GM19239 (cell line): Measurements from ENCODE around the gene RPA3.
A peak's percentile ranks its signal among the peaks of the same experiment; 100 is the strongest.

ENCODE experiments used
- DNase-seq: peaks from one replicate; pipeline ENCODE4 v3.0.0; 2011; ENCODE audit warnings: low spot score; ENCODE audit not compliant: insufficient read length
- FAIRE-seq: peaks from 2 replicates; lab custom pipeline; 2011; peaks lifted over from hg19 to GRCh38; lab: Jason Lieb, UNC

RPA3 gene

DNA sequence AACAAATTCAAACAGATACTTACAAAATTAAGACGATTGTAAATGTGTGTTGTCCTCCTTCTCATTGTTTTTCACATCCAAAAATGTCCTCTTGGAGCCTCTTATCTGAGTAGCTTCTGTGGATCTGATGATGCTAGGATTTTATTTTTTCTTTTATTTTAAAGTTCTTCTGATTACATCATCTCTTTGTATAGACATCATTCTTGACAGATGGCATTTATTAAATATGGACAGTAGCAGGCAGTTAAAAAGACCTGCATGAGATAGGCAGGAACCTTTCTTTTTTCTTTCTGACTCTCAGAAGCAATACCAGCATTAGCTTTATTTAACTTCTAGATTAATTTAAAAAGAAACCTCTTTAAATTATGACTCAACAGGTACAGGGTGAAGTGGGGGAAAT lies at the start of gene RPA3:
Gene RPA3 (minus strand): TSS at position 116 of the 400 bp plus-strand sequence. CDS start 78,189 bp downstream, outside the sequence.
- DNase-seq (no peak), FAIRE-seq (peak; percentile 78)

- FAIRE-seq: no peak
- DNase-seq: no peak
Observed at GRCh38 chr7:7766671-7767070, 48.3 kb upstream of the RPA3 start.

DNA sequence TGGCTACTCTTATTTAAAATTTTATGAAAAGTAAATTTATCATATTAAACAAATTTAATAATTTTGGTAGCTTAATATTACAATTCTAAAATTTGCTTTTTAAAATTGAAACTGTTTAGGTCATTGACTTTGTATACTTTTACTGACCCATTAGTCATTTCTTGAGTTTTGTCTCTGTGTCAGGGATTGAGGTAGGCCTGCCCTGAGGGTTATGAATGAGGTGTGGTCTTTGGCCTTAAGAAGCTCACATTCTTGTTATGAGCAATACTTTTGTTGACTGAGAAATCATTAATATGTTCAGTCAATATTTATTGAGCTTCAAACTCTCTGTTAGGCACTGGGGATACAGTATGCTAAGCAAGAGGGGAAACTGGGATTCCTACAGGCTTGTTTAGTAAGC lies 47.0 kb upstream of the RPA3 start:
- FAIRE-seq: no peak
- DNase-seq: no peak

DNA sequence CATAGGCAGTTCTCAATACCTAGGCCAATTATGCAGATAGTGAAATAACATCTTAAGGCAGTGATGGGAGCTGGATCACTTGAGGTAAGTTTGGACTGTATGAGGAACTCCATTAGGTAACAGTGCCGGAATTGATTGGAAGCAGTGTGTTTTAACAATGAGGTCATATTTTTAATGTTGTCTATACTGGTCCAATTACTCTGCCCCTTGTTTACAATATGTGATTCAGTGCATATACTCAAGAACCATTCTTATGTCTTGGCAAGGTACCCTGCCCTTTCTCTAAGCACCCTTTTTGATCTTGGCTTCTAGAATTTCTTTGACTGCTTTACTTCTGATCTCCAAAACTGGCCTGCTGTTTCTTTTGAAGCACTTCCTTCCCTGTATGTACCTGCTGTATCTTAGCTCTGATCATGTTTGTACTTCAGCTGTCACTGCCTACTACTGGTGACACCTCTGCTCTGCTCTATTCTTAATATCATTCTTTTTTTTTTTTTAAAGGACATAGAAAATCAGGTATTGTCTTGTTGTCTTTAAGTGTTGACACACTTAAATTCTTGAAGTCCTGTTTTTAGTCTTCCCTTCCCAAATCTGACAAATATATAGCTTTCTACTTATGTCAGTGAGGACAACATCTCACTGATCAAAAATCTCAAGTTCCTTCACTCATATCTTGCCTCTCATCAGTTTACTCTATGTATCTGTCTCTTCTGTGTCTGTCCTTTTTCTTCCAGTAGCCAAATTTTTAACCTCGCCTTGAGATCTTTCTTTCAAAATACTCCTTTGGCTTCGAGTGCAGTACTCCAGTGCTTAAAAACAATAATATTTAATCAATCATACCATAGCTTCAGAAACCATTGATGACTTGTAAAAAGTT lies 46.4 kb upstream of the RPA3 start:
- FAIRE-seq (no peak), DNase-seq (no peak)

DNA sequence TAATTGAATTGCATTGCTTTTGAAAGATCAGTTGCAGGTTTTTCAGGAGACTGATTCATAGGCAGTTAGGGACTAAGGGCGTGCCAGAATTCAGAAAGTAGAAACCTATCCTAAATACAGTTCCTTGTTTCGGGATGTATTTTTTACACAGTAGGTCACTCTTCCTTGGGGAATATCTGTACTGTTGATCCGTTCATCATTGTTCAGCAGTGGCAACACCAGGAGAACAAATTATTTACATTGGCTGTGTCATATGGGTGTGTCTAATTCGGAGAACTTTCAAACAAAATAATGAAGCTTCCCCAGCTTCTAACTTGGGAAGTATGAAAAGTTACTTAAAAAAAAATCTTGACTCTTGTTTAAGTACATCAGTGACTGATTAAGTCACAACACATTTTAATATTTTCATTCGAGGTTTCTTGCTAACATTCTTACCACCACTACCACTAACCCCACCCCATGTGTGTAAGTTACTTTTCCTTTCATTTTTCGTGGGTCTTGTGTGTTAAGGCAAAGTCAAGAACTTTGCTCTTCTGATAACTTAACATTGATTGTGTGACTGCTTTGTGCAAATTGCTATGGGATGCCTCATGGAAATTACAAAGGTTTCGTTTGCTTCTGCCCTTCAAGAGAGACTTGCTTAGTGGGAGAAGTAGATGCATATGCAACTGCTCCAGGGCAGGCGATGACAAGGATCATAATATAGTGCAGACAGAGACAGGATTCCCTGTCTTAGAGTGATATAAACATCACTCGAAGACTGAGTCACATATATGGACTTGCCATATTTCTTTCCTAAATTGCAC lies 43.8 kb upstream of the RPA3 start:
- FAIRE-seq: peak; percentile 97
- DNase-seq: no peak

GRCh38 chr7:7761340-7761973 lies 43.0 kb upstream of the RPA3 start:
- DNase-seq: no peak
- peak; percentile 88 for FAIRE-seq

DNA sequence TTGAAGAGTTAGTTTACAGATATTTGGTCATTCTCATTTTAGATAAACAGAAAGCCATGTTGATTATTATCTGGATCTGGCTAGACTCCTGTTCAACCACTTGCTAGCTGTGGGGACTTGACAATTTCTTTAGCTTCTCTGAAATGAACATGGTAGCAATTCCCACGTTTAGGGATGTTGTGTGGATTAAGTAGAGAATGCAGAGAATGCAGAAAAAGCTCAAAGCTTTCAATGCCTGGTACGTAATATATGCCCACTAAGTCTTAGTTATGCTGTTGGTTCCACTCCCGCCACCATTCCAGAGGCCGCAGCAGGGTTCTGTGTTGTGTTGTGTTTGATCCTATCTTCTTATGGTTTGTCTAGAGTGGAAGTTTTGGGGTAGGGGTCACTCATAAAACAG lies 39.2 kb upstream of the RPA3 start:
- DNase-seq: no peak
- no peak for FAIRE-seq

- DNase-seq (no peak), FAIRE-seq (no peak)
Observed at GRCh38 chr7:7756577-7756976, 38.2 kb upstream of the RPA3 start.

DNA sequence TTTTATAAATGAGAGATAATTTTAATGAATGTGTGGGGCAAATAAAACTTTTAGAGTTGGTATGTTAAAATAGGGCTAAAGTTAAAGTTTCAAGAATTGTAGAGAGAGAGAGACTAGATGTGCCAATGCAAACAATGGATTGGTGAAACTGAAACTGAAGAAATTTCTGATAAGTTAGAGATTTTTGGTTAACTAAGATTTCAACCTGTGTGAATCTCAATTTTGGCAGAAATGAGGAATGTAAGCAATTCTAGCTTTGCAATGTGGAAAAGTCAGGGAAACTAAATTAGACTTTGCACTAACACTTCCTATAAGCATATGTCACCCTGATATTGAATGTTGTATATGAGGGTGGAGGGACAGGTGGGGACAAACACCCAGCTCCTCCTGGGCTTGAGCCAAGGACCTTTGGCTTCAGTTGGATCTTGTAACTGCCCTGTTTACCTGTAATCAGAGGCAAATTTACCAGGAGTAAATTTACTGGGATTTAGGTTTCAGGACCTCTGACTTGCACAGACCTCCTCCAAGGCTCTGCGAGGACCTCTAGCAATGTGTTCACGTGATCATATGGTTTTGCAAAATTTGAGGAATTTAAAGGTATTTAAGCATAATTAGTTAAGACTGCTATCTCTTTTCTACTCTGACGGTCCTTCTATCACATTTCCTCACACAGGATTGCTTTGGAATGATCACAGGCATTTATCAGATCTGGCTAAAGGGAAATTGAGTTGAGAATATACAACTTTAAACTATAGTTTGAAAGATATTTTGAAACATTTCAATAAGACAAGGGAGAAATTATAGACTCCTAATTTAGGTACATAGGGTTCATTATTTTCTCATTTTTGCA lies 33.1 kb upstream of the RPA3 start:
- FAIRE-seq: peak; percentile 59
- no peak for DNase-seq

- DNase-seq (no peak), FAIRE-seq (peak; percentile 74)
Observed at GRCh38 chr7:7750571-7751242, 32.3 kb upstream of the RPA3 start.

GRCh38 chr7:7746458-7746857 lies 28.1 kb upstream of the RPA3 start:
- DNase-seq (no peak), FAIRE-seq (no peak)

DNA sequence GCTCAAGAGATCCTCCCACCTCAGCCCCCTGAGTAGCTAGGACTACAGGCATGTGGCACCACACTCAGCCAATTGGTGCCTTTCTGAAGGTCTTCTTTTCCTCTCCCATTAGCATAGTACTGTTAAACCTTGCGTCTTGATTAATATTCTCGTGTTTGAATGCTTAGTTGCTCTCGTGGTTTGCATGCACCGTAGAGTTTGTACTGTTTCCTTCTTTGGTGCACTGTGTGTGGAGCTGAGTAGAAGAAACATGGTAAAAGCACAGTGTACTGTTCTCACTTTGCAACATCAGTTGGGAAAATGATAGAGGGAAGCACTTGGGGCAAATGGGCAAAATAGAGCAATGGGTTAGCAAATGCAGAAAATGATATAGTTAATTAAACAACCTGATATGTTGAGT lies 27.6 kb upstream of the RPA3 start:
- FAIRE-seq: no peak
- DNase-seq: no peak

DNA sequence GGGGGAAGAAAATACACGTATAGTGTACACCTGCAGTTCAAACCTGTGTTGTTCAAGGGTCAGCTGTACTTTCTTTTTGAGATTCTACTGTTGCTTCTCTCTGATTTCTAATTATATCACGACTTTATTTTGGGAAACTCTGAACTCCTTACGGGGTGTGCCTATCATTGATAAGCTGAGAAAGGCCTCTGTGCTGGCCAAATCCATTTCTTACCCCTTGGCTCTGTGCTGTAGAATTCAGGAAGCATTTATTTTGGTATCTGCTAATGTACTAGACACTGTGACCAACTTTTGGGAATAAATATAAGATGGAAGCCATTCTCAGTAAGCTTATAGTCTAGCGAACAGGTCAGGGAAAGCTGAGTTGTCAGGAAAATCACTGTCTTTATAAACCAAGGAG lies 26.9 kb upstream of the RPA3 start:
- no peak for FAIRE-seq
- no peak for DNase-seq

DNA sequence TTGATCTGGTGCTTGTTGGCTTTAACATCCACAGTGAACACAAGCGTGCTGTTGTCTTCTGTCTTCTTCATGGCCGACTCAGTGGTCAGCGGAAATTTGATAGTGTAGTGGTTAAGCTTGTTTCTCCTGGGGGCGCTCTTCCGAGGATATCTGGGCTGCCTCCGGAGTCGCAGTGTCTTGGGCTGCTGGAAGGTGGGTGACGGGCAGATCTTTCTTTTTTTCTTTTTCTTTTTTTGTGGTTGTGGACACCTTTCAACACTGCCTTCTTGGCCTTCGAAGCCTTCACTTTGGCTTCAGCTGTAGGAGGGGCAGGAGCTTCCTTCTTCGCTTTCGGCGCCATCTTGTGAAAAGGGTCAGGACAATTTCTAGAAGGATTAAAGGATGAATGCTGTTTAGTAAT lies 23.8 kb upstream of the RPA3 start:
- FAIRE-seq (no peak), DNase-seq (no peak)

DNA sequence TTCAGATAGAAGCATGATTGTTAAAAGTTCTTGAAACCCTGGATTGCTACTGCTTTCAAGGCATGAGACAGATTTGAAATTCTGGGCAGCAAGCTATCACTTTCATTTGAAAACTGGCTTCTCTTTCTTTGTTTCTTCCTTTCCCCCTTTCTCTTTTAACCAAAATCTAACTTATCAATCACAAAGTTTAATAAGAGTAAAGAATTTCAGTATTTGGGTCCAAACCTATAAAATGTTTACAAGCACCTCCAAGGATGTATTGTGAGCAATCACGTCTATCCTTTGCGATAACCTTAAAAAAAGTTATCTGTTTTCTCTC lies 21.6 kb upstream of the RPA3 start:
- DNase-seq (no peak), FAIRE-seq (no peak)

DNA sequence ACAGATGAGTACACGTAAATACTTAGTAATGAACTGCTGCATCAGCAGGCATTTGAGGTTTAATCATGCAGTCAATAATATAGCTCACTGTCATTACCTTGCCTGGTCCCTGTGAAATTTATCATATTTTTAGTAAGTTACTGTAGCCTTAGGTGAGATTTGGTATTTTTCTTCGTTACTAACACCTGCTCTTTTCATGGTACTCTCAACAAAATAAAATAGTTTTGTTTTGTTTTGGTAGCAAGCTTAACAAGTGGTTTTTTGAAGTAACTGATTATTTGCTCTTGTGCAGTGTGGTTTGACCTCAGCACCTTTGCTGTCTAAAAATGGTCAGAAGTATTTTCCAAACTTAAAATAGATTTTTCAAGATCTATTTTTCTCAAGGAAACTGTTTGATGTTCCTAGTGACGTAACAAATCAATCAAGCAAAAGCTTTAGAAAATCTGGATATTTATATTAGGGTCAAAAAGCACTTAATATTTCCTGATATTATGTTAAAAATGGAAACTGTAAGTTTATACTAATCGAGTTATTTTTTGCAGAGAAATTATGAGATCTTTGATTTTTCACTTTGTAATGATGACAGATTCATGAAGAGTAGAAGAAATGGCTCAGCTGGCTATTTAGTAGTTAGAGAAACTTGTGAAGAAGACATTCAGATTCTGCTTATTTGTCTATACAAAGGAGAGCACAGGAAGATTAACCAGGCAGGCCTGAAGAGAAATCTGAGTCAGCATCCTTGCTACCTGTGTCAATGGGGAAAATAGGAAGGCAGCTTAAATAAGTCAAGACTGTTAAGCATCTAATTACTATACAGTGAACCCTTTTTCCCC lies 21.0 kb upstream of the RPA3 start:
- FAIRE-seq (peak; percentile 78), DNase-seq (no peak)

DNA sequence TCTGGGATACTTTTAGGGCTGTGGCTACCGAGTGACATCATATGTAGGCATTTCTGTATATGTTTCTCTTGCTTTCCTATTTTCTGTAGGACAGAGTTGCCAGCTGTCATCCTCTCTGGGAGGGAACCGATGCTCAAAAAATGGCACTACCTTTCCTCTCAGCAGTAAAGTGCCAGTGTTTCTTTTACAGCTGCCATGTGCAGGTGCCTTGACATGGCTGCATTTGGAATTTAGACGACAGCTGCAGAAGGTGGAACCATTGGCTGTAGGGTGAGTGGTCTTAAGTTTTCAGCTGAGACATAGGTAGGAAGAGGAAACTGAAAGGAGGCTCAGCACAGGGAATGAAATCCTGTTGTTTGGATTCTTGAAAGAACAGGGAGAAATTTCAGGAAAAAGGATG lies 20.2 kb upstream of the RPA3 start:
- FAIRE-seq (peak; percentile 68), DNase-seq (no peak)

GRCh38 chr7:7738177-7738576 lies 19.8 kb upstream of the RPA3 start:
- FAIRE-seq (no peak), DNase-seq (no peak)

- FAIRE-seq (peak; percentile 45), DNase-seq (no peak)
Observed at GRCh38 chr7:7737674-7738073, 19.3 kb upstream of the RPA3 start.
